Kidney (tissue), 14 donors: ENCODE measurements around the gene TPO. TPM values are rescaled to one million over a fixed set of nuclear protein-coding genes. Genes with fewer than 3 reads are reported as not detected.

Source experiments
- DNase-seq, 5 donors: peaks; one replicate each; pipeline ENCODE4 v3.0.0-alpha.2; 2013 to 2020
- FAIRE-seq: peaks from 2 replicates; lab custom pipeline; 2012; peaks lifted over from hg19 to GRCh38; lab: Jason Lieb, UNC
- H3K27ac ChIP-seq, 2 donors: one replicate each; pipeline ENCODE4 v1.7.0; 2013; ENCODE audit warnings: low read depth in 2 of 2, low read length in 2 of 2, inconsistent platforms in 1 of 2
- H3K27me3 ChIP-seq: one replicate; pipeline ENCODE4 v1.7.1; 2013; ENCODE audit warnings: low read length, inconsistent platforms; ENCODE audit not compliant: control insufficient read depth, insufficient read depth
- H3K36me3 ChIP-seq, 3 donors: one replicate each; pipeline versions ENCODE4 v1.7.0 to v1.7.1; 2013; ENCODE audit warnings: low read length in 3 of 3, control low read depth in 1 of 3, inconsistent platforms in 1 of 3; ENCODE audit not compliant: insufficient read depth in 3 of 3, control insufficient read depth in 2 of 3
- H3K4me1 ChIP-seq, 3 donors: one replicate each; pipeline versions ENCODE4 v1.7.0 to v1.7.1; 2013; ENCODE audit warnings: low read length in 3 of 3, inconsistent platforms in 1 of 3, low read depth in 1 of 3; ENCODE audit not compliant: control insufficient read depth in 2 of 3, insufficient read depth in 2 of 3
- H3K4me3 ChIP-seq, 3 donors: one replicate each; pipeline versions ENCODE4 v1.7.0 to v1.8.1; 2013; ENCODE audit warnings: low read length in 3 of 3, control low read depth in 1 of 3, inconsistent platforms in 1 of 3
- H3K9ac ChIP-seq, 3 donors: one replicate each; pipeline versions ENCODE4 v1.7.0 to v1.7.1; 2013; ENCODE audit warnings: low read length in 3 of 3, control low read depth in 1 of 3, inconsistent platforms in 1 of 3
- H3K9me3 ChIP-seq, 3 donors: one replicate each; pipeline versions ENCODE4 v1.7.0 to v1.7.1; 2013; ENCODE audit warnings: low read length in 3 of 3, control low read depth in 1 of 3, inconsistent platforms in 1 of 3; ENCODE audit not compliant: control insufficient read depth in 2 of 3, insufficient read depth in 1 of 3
- CTCF ChIP-seq: IDR thresholded peaks from 3 replicates; pipeline ENCODE4 v1.5.1; 2012; ENCODE audit warnings: mild to moderate bottlenecking, moderate library complexity, borderline replicate concordance; ENCODE audit not compliant: insufficient read depth; ENCODE audit errors: extremely low read depth
- intact Hi-C: fragments of 100-400 bp; cut with DNase I; formaldehyde crosslinking; loops from one replicate; pipeline ENCODE4 v1.11.1; 2022
- polyA plus RNA-seq: library from polyadenylated mRNA; stranded (reverse); fragments of 350-450 nt; fragmentation: Illumina TruSeq; extraction: RNeasy Lipid Tissue Mini Kit (QIAGEN cat#74804); gene quantifications from one replicate; pipeline ENCODE4 v1.2.3, GENCODE V29; 2014; ENCODE audit warnings: low read depth, low replicate concordance; ENCODE audit not compliant: insufficient read depth
- total RNA-seq: library from RNA; stranded (reverse); fragmentation: NEBNext Ultra II Directional; extraction: Animal tissue kit (Norgen Biotek cat#: 25700); gene quantifications from one replicate; pipeline ENCODE4 v1.2.1, GENCODE V29; 2021
- donor health status: control.
- donor health status: control.
- donor health status: control.
- donor health status: control.
- donor health status: control.
- donor health status: DM: yes; HTN: yes; CAD: no.
- donor health status: Normal renal cell carcinoma (clear cell type).

Gene TPO
- total and polyA plus RNA-seq, 2 donors from 2014 or later = not detected

GRCh38 chr2:1544478-1545069 is 131.3 kb downstream of the TPO start:
- TF ChIP-seq CTCF = no peak
- Histone ChIP-seq H3K27ac (no peak overlapping the region), H3K4me3 (no peak overlapping the region), H3K27me3 (no peaks in the 10 kb centered on the region), H3K4me1 (no peaks in the 10 kb centered on the region), H3K36me3 (no peaks in the 10 kb centered on the region), H3K9ac (no peak overlapping the region), H3K9me3 (no peaks in the 10 kb centered on the region)
- FAIRE-seq = no peak
- DNase-seq = peak in 2 of 5 donors; percentile 14 to 19
- intact Hi-C loops = no loop called here

GRCh38 chr2:1546023-1546591 is 132.8 kb downstream of the TPO start:
- peak; percentile 89 for TF ChIP-seq CTCF
- no peak overlapping the region for H3K27ac ChIP-seq
- H3K9me3 ChIP-seq = no peaks in the 10 kb centered on the region
- DNase-seq (peak in 4 of 5 donors; percentile 33 to 79 (median 70)), FAIRE-seq (peak; percentile 23)
- no peaks in the 10 kb centered on the region for H3K27me3 ChIP-seq
- H3K36me3 ChIP-seq = no peaks in the 10 kb centered on the region
- no peak overlapping the region for H3K9ac ChIP-seq
- H3K4me1 ChIP-seq = no peaks in the 10 kb centered on the region
- H3K4me3 ChIP-seq = no peak overlapping the region
- intact Hi-C loops = no loop called here

- Histone ChIP-seq H3K27me3 (no peaks in the 10 kb centered on the region), H3K4me1 (no peaks in the 10 kb centered on the region), H3K9ac (no peak overlapping the region), H3K4me3 (no peak overlapping the region), H3K9me3 (no peaks in the 10 kb centered on the region), H3K36me3 (no peaks in the 10 kb centered on the region), H3K27ac (no peak overlapping the region)
- FAIRE-seq (no peak), DNase-seq (peak in 1 of 5 donors; percentile 41)
- intact Hi-C loops = no loop called here
- no peak for TF ChIP-seq CTCF
Observed at GRCh38 chr2:1546901-1547300, 133.6 kb downstream of the TPO start.
